RWPE2 (cell line): ENCODE data around the gene BRD1.

Source experiments
- ATAC-seq: fragments of 200-7000 bp; cut with Tn5 transposase; 3 replicates; pipeline ENCODE4 v1.9.1; 2021; ENCODE audit warnings: low read depth
- DNase-seq: peaks from one replicate; pipeline ENCODE4 v3.0.0-alpha.2; 2020; ENCODE audit warnings: low spot score
- H3K27ac ChIP-seq: fragments of 450-650 bp; 2 replicates; pipeline ENCODE4 v1.5.1; 2017; ENCODE audit warnings: mild to moderate bottlenecking; ENCODE audit not compliant: poor library complexity, severe bottlenecking
- H3K27me3 ChIP-seq: fragments of 250-450 bp; sonication (Bioruptor Pico); 2 replicates; pipeline ENCODE4 v1.5.1; 2021; ENCODE audit warnings: mild to moderate bottlenecking, moderate library complexity; ENCODE audit not compliant: insufficient read depth, poor library complexity, severe bottlenecking
- H3K36me3 ChIP-seq: fragments of 250-450 bp; sonication (Bioruptor Pico); 2 replicates; pipeline ENCODE4 v1.5.1; 2020; ENCODE audit warnings: low read depth, mild to moderate bottlenecking, moderate library complexity
- H3K4me1 ChIP-seq: fragments of 250-450 bp; sonication (Bioruptor Pico); 2 replicates; pipeline ENCODE4 v1.5.1; 2021; ENCODE audit warnings: mild to moderate bottlenecking, moderate library complexity; ENCODE audit not compliant: insufficient read depth, poor library complexity, severe bottlenecking
- H3K4me3 ChIP-seq: fragments of 250-450 bp; sonication (Bioruptor Pico); 2 replicates; pipeline ENCODE4 v1.5.1; 2021; ENCODE audit warnings: mild to moderate bottlenecking, moderate library complexity; ENCODE audit not compliant: severe bottlenecking
- H3K9me3 ChIP-seq: fragments of 250-450 bp; sonication (Bioruptor Pico); 2 replicates; pipeline ENCODE4 v1.5.1; 2021; ENCODE audit warnings: mild to moderate bottlenecking, moderate library complexity; ENCODE audit not compliant: severe bottlenecking
- TF ChIP-seq, protein P1 (sequence below): fragments of 450-650 bp; IDR thresholded peaks from one replicate; pipeline ENCODE4 v1.5.1; 2017; ENCODE audit warnings: mild to moderate bottlenecking, moderate library complexity; ENCODE audit not compliant: poor library complexity, severe bottlenecking

The BRD1 gene

DNA sequence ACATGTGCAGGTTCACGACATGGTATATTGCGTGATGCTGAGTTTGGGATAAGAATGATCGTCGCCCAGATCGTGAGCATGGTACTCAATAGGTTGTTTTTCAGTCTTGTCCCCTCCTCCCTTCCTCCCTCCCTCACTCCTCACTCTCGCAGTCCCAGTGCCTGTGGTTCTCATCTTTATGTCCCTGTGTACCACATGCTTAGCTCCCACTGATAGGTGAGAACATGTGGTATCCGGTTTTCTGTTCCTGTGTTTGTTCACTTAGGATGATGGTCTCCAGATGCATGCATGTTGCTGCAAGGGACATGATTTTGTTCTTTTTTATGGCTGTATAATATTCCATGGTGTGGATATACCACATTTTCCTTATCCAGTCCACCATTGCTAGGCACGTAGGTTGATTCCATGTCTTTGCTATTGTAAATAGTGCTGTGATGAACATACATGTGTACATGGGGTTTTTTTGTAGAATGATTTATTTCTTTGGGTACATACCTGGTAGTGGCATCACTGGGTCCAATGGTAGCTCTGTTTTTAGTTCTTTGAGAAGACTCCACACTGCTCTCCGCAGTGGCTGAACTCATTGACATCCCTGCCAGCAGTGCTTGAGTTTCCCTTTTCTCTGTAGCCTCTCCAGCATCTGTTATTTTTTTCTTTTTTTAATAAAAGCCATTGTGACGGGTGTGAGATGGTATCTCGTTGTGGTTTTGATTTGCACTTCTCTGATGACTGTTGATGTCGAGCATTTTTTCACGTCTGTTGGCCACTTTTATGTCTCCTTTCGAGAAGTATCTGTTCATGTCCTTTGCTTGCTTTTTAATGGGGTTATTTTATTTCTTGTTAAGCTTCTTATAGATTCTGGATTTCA is 42.4 kb upstream of the BRD1 start:
- H3K27ac ChIP-seq: no peak overlapping the region
- ATAC-seq (no peak), DNase-seq (no peak)
- no peaks in the 10 kb centered on the region for H3K27me3 ChIP-seq
- peaks cover 3% of the 10 kb centered on the region for H3K9me3 ChIP-seq
- no peaks in the 10 kb centered on the region for H3K4me1 ChIP-seq
- TF ChIP-seq, protein P1, sequence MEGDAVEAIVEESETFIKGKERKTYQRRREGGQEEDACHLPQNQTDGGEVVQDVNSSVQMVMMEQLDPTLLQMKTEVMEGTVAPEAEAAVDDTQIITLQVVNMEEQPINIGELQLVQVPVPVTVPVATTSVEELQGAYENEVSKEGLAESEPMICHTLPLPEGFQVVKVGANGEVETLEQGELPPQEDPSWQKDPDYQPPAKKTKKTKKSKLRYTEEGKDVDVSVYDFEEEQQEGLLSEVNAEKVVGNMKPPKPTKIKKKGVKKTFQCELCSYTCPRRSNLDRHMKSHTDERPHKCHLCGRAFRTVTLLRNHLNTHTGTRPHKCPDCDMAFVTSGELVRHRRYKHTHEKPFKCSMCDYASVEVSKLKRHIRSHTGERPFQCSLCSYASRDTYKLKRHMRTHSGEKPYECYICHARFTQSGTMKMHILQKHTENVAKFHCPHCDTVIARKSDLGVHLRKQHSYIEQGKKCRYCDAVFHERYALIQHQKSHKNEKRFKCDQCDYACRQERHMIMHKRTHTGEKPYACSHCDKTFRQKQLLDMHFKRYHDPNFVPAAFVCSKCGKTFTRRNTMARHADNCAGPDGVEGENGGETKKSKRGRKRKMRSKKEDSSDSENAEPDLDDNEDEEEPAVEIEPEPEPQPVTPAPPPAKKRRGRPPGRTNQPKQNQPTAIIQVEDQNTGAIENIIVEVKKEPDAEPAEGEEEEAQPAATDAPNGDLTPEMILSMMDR: no peak
- H3K4me3 ChIP-seq: no peak overlapping the region
- no peaks in the 10 kb centered on the region for H3K36me3 ChIP-seq

DNA sequence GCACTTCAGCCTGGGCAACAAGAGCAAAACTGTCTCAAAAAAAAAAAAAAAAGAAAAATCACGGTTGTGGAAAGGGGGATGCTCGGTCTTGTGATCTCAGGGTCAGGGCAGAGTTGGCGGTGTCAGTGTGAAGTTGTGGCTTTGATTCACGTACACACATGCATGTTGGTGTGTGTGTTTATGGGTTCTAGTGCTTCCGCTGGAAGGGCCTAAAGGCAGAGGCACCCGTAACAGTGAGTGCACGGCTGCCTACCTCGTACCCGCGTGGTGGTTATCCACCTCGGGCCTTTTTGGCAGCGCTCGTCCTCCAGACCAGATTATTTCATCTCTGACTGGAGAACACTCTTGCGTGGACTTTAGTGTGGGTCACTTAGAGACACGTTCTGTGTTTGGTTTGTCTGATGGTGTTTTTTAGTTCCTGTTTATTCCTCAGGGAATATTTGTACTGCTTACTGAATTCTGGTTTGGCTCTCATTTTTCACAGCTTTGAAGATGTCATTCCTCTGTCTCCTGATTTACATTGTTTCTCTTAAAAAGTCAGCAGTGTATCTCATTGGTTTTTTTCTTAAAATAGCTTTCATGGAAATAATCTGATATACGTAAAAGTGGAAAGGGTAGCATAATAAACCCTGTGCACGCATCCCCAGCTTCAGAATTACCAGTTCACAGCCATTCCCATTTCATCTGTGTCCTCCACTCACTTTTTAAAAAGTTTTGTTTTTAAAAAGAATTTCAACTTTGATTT is 41.6 kb upstream of the BRD1 start:
- DNase-seq (no peak), ATAC-seq (no peak)
- H3K27me3 ChIP-seq: no peaks in the 10 kb centered on the region
- H3K27ac ChIP-seq: no peak overlapping the region
- H3K36me3 ChIP-seq: no peaks in the 10 kb centered on the region
- no peak overlapping the region for H3K4me3 ChIP-seq
- no peaks in the 10 kb centered on the region for H3K4me1 ChIP-seq
- peaks cover 3% of the 10 kb centered on the region for H3K9me3 ChIP-seq
- TF ChIP-seq, protein P1: no peak

DNA sequence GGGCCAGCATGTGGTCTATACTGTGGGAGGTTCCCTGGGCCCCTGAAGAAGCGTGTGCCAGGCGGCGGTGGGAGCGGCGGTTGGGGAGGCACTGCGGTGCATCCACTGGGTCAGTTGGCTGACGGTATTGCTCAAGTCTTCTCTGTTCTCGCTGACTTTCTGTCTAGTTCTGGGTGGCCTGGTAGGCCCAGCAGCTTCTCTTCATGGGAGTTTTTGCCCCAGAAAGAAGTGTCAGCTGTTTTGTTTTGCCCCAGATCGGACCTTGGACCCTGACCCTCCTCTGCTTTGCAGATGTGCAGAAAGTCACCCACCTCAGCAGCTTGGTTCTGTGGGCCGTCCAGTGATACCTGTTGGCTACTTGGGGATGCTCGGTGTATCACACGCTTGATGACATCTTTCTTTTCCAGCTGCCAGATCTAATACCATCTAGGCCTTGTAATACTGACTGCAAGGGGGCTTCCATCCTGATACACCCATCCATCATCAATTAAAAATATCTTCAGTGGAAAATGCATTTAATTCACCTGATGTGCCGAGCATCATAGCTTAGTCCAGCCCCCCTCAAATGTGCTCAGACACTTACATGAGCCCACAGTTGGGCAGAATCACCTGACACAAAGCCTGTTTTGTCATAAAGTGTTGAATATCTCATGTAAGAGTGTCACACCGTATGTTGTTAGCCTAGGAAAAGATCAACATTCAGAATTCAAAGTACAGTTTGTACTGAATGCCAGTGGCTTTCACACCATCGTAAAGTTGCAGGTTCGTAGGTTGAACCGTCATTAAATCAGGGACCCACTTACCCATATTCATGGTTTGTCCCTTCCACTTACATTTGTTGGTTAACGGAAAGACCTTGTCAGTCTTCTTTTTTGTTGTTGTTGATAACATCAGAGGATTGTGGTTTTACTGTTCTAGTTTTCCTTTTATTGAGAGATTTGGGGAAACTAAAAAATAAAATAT is 39.9 kb upstream of the BRD1 start:
- Histone ChIP-seq H3K27me3 (no peaks in the 10 kb centered on the region), H3K27ac (no peak overlapping the region), H3K36me3 (no peaks in the 10 kb centered on the region), H3K4me3 (no peak overlapping the region), H3K9me3 (peaks cover 3% of the 10 kb centered on the region), H3K4me1 (no peaks in the 10 kb centered on the region)
- DNase-seq (no peak), ATAC-seq (no peak)
- TF ChIP-seq, protein P1: no peak

DNA sequence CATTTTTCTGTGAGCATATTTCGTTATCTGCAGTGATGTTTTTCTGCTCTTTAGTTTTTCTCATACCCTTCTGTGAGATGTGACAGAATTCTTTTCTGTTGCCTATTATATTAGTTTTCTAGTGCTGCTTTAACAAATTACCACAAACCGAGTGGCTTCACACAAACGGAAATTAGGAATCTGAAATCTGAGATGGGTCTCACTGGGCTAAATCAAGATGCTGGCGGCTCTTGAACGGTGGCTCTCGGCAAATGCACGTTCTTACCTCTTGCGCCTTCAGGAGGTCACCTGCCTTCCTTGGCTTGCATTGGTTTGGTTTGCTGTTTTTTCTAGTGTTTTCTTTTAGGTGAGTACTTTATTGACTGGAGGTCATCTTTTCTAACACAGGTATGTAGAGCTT is 39.0 kb upstream of the BRD1 start:
- peaks cover 3% of the 10 kb centered on the region for H3K9me3 ChIP-seq
- no peaks in the 10 kb centered on the region for H3K27me3 ChIP-seq
- H3K4me3 ChIP-seq: no peak overlapping the region
- H3K36me3 ChIP-seq: no peaks in the 10 kb centered on the region
- TF ChIP-seq, protein P1: no peak
- DNase-seq (no peak), ATAC-seq (no peak)
- H3K4me1 ChIP-seq: no peaks in the 10 kb centered on the region
- no peak overlapping the region for H3K27ac ChIP-seq
